SU-DHL-6 (cell line): Measurements from ENCODE around the gene TERC.

ENCODE experiments used
- EZH2phosphoT487 ChIP-seq: fragments of 200-600 bp; sonication (generic), shearing (Covaris generic); conservative IDR thresholded peaks from 2 replicates; pipeline ENCODE4 v1.6.1; 2018; ENCODE audit warnings: mild to moderate bottlenecking, antibody characterized with exemption, low read length, moderate library complexity, mixed read lengths
- TF ChIP-seq, protein P1 (sequence below): fragments of 200-600 bp; sonication (generic); IDR thresholded peaks from one replicate; pipeline ENCODE4 v1.5.1; 2017; ENCODE audit warnings: antibody characterized with exemption, mild to moderate bottlenecking, low read length, moderate library complexity; ENCODE audit not compliant: insufficient read depth, poor library complexity, severe bottlenecking

GRCh38 chr3:169755488-169755887 is 9.4 kb downstream of the TERC start:
- TF ChIP-seq, protein P1, sequence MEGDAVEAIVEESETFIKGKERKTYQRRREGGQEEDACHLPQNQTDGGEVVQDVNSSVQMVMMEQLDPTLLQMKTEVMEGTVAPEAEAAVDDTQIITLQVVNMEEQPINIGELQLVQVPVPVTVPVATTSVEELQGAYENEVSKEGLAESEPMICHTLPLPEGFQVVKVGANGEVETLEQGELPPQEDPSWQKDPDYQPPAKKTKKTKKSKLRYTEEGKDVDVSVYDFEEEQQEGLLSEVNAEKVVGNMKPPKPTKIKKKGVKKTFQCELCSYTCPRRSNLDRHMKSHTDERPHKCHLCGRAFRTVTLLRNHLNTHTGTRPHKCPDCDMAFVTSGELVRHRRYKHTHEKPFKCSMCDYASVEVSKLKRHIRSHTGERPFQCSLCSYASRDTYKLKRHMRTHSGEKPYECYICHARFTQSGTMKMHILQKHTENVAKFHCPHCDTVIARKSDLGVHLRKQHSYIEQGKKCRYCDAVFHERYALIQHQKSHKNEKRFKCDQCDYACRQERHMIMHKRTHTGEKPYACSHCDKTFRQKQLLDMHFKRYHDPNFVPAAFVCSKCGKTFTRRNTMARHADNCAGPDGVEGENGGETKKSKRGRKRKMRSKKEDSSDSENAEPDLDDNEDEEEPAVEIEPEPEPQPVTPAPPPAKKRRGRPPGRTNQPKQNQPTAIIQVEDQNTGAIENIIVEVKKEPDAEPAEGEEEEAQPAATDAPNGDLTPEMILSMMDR: no peak
- no peak for TF ChIP-seq EZH2phosphoT487
